Lower leg skin (tissue), 4 donors: ENCODE measurements around the gene GPRC5A. TPM values are rescaled to one million over a fixed set of nuclear protein-coding genes. Genes with fewer than 3 reads are reported as not detected.
"Not testable (repeated sequence)": the region's sequence is repeated elsewhere in the genome, so short reads cannot be mapped to it uniquely, and the experiment has no call there.

ENCODE experiments used
- DNase-seq, 2 donors: peaks; one replicate each; pipeline ENCODE4 v3.0.0-alpha.2; 2019; ENCODE audit warnings: low spot score in 2 of 2
- H3K4me3 ChIP-seq: fragments of 200-600 bp; sonication (generic); 2 replicates; pipeline ENCODE4 v1.5.1; 2017; ENCODE audit warnings: mild to moderate bottlenecking, low read depth; ENCODE audit not compliant: poor library complexity, severe bottlenecking
- POLR2A ChIP-seq, 2 donors: fragments of 450-650 bp; IDR thresholded peaks; one replicate each; pipeline ENCODE4 v1.6.1; 2016 to 2017; ENCODE audit warnings: antibody characterized with exemption in 2 of 2, mild to moderate bottlenecking in 1 of 2, moderate library complexity in 1 of 2
- WGBS, 2 donors: methylation state at CpG; one replicate each; pipeline ENCODE4 v1.1.5; 2018; 5-methylcytosine and 5-hydroxymethylcytosine counted together
- intact Hi-C: fragments of 100-400 bp; cut with DNase I; formaldehyde crosslinking; loops from one replicate; pipeline ENCODE4 v1.15.0; 2023; ENCODE audit warnings: low total_unique reads
- total RNA-seq, 4 donors: library from RNA; depleted of rRNA; stranded (reverse); fragments of >200 nt; gene quantifications; one replicate each; pipeline ENCODE4 v1.1.0, GENCODE V29; 2016
- TF ChIP-seq, protein P1 (sequence below), 3 donors: fragments of 450-650 bp; IDR thresholded peaks; one replicate each; pipeline ENCODE4 v1.5.1; 2016; ENCODE audit warnings: antibody characterized with exemption in 3 of 3, mild to moderate bottlenecking in 3 of 3, moderate library complexity in 2 of 3

Gene GPRC5A, protein sequence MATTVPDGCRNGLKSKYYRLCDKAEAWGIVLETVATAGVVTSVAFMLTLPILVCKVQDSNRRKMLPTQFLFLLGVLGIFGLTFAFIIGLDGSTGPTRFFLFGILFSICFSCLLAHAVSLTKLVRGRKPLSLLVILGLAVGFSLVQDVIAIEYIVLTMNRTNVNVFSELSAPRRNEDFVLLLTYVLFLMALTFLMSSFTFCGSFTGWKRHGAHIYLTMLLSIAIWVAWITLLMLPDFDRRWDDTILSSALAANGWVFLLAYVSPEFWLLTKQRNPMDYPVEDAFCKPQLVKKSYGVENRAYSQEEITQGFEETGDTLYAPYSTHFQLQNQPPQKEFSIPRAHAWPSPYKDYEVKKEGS
- total RNA-seq, result 1 to 10 TPM; 2.1 to 9.4 (median 5.3) TPM

DNA sequence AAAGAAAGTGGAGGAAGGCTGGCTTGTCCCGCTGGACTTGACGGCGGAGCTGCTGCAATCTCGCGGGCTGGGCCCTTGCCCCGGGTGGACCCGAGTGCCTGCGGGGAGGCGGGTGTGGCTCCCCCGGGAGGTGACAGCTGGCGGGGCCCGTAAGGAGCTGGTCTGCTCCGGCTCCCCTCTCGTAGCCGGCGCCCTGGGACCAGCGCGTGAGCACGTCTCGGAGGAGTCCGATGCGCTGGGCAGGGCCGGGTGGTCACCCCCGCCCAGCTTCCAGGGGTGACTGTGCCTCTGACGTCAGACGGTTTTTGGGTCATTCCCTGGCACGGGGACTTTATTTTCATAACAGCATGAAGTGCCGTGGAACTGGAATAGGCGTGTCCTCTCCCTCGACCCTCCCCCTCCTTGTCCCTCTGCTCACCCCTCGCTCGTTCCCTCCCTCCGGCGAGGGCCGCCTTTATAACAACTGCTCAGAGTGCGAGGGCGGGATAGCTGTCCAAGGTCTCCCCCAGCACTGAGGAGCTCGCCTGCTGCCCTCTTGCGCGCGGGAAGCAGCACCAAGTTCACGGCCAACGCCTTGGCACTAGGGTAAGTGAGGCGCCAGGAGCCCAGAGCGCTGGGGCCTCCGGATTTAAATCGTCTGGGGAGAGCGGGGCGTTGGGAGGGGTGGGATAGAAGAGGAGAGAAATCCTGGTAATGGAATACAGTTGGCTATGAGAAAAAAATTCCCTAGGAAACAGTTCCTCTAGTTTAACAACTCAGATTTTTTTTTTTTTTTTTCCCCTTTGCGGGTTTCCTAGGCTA is at the start of gene GPRC5A:
Gene GPRC5A (plus strand): TSS at position 483 of the 801 bp plus-strand sequence. CDS start 16,688 bp downstream, outside the sequence.
- WGBS, 2 donors, result 1% methylated on average over 41 to 50 of the region's 50 CpGs
- intact Hi-C loops, result no loop called here

DNA sequence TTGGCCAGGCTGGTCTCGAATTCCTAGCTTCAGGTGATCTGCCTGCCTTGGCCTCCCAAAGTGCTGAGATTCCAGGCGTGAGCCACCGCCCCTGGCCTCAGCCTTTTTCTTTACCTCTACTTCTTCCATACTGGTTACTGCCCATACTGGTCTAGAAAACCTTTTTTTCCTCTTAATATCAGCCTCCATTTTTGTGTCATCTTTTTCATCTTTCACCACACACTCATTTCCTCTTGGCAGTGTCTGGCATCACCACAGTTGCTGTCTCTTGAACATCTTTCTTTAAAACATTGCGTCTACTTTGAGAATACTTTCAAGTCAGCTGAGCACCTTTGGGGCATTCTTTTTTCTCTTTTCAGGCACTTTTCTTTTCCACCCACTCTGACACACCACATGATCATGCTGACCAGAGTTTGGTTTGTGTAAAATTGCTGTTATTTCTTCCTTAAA is 45.5 kb upstream of the GPRC5A start:
- 67 to 85% methylated on average over 4 of the region's 4 CpGs for WGBS, 2 donors
- intact Hi-C loops, result no loop called here
- H3K4me3 ChIP-seq, result no peak overlapping the region
- TF ChIP-seq POLR2A (IDR thresholded peaks at IDR 0.05), result no peak
- TF ChIP-seq, protein P1, sequence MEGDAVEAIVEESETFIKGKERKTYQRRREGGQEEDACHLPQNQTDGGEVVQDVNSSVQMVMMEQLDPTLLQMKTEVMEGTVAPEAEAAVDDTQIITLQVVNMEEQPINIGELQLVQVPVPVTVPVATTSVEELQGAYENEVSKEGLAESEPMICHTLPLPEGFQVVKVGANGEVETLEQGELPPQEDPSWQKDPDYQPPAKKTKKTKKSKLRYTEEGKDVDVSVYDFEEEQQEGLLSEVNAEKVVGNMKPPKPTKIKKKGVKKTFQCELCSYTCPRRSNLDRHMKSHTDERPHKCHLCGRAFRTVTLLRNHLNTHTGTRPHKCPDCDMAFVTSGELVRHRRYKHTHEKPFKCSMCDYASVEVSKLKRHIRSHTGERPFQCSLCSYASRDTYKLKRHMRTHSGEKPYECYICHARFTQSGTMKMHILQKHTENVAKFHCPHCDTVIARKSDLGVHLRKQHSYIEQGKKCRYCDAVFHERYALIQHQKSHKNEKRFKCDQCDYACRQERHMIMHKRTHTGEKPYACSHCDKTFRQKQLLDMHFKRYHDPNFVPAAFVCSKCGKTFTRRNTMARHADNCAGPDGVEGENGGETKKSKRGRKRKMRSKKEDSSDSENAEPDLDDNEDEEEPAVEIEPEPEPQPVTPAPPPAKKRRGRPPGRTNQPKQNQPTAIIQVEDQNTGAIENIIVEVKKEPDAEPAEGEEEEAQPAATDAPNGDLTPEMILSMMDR (IDR thresholded peaks at IDR 0.05), result no peak
- DNase-seq, result peak in 1 of 2 donors; percentile 68

More for the DNA sequence above, at the start of gene GPRC5A:
- DNase-seq, result peak; percentile 86 to 97
- no peak for TF ChIP-seq POLR2A (IDR thresholded peaks at IDR 0.05)
- TF ChIP-seq, protein P1 (IDR thresholded peaks at IDR 0.05), result no peak
- H3K4me3 ChIP-seq, result peak within 1 kb of the TSS; percentile 17

DNA sequence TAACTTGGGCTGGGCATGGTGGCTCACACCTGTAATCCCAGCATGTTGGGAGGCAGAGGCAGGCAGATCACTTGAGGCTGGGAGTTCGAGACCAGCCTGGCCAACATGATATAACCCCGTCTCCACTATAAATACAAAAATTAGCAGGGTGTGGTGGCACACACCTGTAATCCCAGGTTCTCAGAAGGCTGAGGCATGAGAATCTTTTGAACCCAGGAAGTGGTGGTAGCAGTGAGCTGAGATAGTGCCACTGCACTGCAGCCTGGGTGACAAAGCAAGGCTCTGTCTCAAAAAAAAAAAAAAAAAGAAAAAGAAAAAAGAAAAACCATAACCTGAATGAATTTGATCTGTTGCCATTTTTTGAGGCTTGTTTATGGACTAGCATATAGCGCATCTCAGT is 44.6 kb upstream of the GPRC5A start:
- H3K4me3 ChIP-seq, intact Hi-C loops: not testable (repeated sequence)
- 89 to 90% methylated on average over 3 of the region's 3 CpGs for WGBS, 2 donors
- peak in 1 of 2 donors; percentile 9 for DNase-seq

DNA sequence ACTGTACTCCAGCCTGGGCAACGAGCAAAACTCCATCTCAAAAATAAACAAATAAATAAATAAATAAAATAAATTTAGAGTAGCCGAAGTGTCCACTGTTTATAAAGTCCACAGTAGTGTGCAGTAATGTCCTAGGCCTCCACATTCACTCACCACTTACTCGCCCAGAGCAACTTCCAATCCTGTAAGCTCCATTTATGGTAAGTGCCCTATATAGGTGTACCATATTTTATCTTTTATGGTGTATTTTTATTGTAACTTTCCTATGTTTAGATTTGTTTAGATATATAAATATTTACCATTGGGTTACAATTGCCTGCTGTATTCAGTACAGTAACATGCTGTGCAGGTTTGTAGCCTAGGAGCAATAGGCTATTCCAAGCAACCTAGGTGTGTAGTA is 37.9 kb upstream of the GPRC5A start:
- no peak for TF ChIP-seq POLR2A (IDR thresholded peaks at IDR 0.05)
- TF ChIP-seq, protein P1 (IDR thresholded peaks at IDR 0.05), result no peak
- no peak overlapping the region for H3K4me3 ChIP-seq
- DNase-seq, result no peak
- intact Hi-C loops, result no loop called here
- 64 to 66% methylated on average over 3 of the region's 3 CpGs for WGBS, 2 donors

DNA sequence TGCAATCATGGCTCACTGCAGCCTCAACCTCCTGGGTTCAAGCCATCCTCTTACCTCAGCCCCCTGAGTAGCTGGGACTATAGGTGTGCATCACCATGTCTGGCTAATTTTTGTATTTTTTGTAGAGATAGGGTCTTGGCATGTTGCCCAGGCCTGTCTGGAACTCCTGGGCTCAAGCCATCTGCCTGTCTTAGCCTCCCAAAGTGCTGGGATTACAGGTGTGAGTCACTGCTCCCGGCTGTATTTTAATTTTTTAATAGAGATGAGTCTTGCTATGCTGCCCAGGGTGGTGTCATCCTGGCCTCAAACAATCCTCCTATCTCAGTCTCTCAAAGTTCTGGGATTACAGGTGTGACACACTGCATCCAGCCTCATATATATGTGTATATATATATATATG is 31.7 kb upstream of the GPRC5A start:
- no peak for DNase-seq
- H3K4me3 ChIP-seq, result no peak overlapping the region
- TF ChIP-seq, protein P1 (IDR thresholded peaks at IDR 0.05), result no peak
- TF ChIP-seq POLR2A (IDR thresholded peaks at IDR 0.05), result no peak
- intact Hi-C loops, result no loop called here
- WGBS, 2 donors, result 27 to 36% methylated on average over 1 of the region's 1 CpG

DNA sequence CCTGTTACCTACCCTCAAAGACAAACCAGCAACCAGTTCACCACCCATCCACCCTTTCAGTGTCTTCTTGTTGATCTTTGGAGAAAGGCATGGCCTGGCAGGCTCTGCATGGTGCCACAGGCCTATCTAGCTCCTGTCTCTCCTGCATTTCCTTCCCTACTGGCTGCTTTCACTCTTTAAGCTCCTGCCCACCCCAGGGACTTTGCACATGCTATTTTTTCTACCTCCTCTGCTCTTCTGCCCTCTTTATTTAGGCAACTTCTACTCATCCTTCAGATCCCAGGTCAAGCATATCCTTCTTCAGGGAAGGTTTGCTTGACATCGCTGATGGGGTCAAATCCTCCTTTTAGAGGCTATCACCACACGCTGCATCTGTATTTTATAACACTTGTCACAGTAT is 27.1 kb upstream of the GPRC5A start:
- 87 to 98% methylated on average over 2 of the region's 2 CpGs for WGBS, 2 donors
- no peak for TF ChIP-seq POLR2A (IDR thresholded peaks at IDR 0.05)
- TF ChIP-seq, protein P1 (IDR thresholded peaks at IDR 0.05), result no peak
- H3K4me3 ChIP-seq, result no peak overlapping the region
- intact Hi-C loops, result no loop called here
- peak in 1 of 2 donors; percentile 6 for DNase-seq
